ENCODE measurements around the gene ANOS1.

DNA sequence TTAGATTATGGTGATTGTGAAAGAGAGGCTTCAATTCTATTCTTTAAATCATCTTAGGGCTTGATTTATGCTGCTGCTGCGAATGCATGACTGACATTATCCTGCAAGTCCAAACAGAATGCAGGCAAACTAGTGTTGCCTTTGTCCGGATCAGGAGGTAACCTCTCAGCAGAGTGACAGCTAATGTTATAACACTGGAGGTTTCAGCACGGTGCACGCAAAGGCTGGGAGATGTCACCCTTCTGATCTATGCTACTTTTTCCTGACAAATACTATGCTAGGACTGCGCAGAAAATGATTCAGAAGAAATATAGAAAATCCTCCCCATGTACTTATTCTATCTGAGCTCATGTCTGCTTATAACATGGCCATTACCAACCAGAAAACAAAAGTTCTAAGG lies 48.2 kb downstream of the ANOS1 start:
- TF ChIP-seq, protein P1, sequence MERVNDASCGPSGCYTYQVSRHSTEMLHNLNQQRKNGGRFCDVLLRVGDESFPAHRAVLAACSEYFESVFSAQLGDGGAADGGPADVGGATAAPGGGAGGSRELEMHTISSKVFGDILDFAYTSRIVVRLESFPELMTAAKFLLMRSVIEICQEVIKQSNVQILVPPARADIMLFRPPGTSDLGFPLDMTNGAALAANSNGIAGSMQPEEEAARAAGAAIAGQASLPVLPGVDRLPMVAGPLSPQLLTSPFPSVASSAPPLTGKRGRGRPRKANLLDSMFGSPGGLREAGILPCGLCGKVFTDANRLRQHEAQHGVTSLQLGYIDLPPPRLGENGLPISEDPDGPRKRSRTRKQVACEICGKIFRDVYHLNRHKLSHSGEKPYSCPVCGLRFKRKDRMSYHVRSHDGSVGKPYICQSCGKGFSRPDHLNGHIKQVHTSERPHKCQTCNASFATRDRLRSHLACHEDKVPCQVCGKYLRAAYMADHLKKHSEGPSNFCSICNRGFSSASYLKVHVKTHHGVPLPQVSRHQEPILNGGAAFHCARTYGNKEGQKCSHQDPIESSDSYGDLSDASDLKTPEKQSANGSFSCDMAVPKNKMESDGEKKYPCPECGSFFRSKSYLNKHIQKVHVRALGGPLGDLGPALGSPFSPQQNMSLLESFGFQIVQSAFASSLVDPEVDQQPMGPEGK (CRISPR knock-in tag; IDR thresholded peaks at IDR 0.05; ENCODE audit: borderline replicate concordance) = no peak
- TF ChIP-seq ARNTL (CRISPR knock-in tag; IDR thresholded peaks at IDR 0.05; ENCODE audit: borderline replicate concordance, low read depth) (no peak), TOX (CRISPR knock-in tag; IDR thresholded peaks at IDR 0.05; ENCODE audit: borderline replicate concordance) (no peak), ESRRG (CRISPR knock-in tag; IDR thresholded peaks at IDR 0.05) (no peak), RARB (CRISPR knock-in tag; IDR thresholded peaks at IDR 0.05) (no peak), ZFP30 (CRISPR knock-in tag; IDR thresholded peaks at IDR 0.05) (no peak), ZC3H10 (CRISPR knock-in tag; IDR thresholded peaks at IDR 0.05) (no peak)

All from SK-N-SH treated with all-trans-retinoic acid at 6 μM for 48 hours (cell line).